HG03354 (cell line): ENCODE data around the gene NCOA4.
"Not testable (repeated sequence)": the region's sequence is repeated elsewhere in the genome, so short reads cannot be mapped to it uniquely, and the experiment has no call there.

Source experiments
- ATAC-seq: cut with Tn5 transposase; IDR thresholded peaks from one replicate; pipeline ENCODE4 v1.9.1; 2021; ENCODE audit warnings: mild to moderate bottlenecking; ENCODE audit not compliant: unreplicated experiment, poor library complexity, severe bottlenecking

The NCOA4 gene

DNA sequence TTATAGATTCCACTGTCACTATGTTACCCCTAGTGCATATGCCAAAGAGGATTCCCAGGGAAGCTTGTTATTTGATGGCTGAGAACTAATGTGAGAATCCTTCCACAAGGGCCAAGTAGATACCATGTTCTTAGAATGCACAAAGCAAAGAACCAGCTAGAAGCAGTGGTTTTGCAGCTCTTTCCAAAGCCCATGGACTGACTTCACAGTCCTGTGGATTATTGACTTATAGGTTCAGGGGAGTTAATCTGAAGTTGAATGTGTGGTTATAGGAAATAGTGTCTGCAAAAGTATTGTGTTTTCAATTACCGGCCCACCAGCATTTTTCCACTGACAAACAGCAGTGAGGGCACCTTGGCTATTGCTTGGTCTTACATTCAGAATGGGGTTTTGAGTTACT, 29.9 kb downstream of the NCOA4 start:
- no peak for ATAC-seq

DNA sequence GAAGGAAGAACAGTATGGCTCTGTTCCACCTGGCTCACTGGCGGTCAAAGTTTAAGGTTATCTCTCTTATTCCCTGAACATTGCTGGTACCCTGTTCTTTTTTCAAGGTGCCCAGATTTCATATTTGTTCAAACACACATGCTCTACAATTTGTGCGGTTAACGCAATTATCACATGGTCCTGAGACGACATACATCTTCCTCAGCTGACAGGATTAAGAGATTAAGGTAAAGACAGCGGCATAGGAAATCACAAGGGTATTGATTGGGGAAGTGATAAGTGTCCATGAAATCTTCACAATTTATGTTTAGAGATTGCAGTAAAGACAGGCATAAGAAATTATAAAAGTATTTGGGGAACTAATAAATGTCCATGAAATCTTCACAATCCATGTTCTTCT, 30.5 kb downstream of the NCOA4 start:
- not testable (repeated sequence) for ATAC-seq

DNA sequence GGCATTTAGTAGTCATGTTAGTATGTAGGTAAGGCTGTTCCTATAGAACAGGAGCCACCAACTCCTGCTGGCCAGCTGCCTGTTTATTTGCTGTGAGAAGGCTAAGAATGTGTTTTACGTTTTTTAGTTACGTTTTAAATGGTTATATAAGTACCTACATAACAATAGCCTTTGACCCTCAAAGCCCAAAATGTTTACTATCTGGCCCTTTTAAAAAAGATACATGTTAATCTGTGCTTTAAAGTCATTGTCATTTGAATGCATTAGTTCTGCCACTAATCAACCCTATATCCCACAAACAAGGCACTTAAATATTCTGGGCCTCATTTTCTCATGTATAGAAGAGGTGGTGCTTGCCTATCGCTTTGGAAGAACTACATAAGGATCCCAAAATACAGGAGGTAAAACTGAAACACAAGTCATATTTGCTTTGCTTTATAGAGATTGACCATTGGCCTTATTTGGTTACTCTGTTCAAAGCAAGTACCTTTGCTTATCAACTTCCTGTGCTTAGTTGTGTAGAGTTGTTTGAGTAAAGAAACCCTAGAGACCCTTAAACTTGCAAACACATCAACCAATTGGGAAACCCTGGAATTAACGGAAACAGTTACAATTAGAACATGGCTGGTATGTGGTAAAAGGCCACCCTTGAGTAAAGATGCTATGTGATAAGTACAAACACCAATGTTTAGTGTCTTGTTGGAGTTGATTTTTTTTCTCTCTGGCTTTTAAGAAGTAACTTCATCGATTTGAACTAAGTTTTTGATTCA, 32.2 kb downstream of the NCOA4 start:
- no peak for ATAC-seq

DNA sequence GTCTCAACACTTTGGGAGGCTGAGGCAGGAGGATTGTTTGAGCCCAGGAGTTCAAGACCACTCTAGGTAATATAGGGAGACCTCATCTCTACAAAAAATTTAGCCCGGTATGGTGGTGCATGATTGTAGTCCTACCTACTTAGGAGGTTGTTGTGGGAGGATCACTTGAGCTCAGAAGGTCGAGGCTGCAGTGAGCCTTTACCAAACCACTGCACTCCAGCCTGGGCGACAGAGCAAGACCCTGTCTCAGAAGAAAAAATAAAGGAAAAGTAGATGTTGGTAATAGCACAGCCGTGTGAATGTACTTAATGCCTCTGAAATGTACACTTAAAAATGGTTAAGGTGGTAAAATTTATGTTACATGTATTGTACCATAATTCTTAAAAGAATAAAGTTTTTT, 32.9 kb downstream of the NCOA4 start:
- ATAC-seq: no peak

DNA sequence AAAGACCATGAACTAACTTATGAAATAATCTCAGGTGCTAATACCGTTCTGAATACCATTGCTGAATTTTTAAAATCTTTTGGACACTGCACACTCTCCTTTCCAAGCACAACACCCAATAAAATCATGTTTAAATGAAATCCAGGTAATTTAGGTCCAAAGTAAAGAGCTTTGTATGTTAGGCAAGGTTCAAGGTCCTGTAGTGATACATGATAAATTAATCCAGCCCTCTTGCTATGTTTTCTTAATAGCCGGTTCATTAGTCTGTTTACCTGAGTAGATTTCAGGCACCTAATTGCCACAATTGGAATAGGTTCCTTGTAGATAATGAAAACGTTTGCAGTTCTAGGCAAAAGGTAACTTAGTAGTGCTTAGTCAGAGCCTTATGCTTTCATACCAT, 44.8 kb downstream of the NCOA4 start:
- not testable (repeated sequence) for ATAC-seq

DNA sequence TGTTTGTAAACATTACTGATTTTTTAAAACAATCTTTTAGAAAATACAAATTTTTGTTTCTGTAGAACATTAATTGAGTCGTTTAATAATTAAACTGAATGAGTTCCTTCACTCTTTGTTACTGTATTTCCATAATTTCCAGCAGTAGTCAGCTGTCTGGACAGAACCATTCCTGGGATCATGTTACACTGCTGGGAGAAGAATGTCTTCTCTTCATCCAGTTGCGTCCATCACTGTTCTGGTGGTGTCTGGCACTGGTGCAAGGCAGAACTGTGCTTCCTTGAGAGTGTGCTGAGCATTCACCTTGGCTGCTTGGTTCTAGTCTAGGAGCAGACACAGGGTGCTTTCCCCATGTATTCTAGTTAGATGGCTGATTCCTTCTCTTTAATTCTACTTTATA, 46.0 kb downstream of the NCOA4 start:
- not testable (repeated sequence) for ATAC-seq

DNA sequence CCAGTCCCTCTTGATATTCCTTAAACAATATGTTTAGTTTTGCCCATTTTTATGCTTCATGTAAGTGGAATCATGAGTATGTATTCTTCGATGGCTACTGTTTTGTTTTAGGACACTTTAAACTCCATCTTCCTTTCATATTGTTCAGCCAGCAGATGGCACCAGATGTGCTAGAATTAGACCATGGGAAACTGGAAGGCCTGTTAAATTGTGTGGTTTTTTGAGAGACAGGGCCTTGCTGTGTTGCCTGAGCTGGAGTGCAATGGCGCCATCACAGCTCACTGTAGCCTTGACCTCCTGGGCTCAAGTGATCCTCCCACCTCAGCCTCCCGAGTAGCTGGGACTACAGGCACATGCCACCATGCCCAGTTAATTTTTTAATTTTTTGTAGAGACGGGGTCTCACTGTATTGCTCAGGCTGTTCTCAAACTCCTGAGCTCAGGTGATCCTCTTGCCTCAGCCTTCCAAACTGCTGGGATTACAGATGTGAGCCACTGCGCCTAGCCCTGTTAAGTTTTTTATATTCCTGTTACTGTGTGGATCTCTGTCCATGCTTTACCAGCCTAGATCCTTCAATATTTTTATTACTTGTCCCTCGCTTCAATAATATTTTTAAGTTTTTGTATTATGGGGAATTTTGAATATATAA, 46.8 kb downstream of the NCOA4 start:
- peak; percentile 67 for ATAC-seq

DNA sequence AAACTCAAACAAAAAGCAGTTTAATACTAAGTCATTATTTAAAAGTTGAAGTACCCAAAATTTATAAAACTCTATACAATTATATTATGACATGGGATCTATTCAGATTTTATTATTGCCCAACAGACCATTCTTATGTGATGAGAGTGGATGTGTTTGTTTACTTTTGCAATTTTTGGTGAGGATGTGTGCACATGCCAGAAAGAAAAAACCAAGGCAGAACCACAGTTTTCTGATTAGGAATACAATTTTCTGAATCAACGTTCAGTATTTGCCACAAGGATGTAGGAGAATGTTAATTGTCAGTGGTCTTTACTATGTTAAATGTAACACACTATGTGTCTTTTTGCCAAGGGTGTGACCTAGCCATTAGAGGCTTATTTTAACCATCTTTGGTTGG, 49.1 kb downstream of the NCOA4 start:
- ATAC-seq: not testable (repeated sequence)

DNA sequence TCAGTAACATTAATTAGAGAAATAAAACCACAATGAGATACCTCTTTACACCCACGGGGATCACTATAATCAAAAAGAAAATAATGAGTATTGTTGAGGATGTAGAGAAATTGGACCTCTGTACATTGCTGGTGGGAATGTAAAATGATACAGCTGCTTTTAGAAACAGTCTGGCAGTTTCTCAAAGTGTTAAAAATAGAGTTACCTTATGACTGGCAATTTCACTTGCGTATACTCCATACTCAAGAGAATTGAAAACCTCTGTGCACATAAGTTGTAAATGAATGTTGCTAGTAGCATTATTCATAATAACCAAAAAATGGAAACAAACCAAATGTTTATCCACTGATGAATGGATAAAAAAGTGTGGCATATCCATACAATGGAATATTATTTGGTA, 51.9 kb downstream of the NCOA4 start:
- peak; percentile 79 for ATAC-seq

DNA sequence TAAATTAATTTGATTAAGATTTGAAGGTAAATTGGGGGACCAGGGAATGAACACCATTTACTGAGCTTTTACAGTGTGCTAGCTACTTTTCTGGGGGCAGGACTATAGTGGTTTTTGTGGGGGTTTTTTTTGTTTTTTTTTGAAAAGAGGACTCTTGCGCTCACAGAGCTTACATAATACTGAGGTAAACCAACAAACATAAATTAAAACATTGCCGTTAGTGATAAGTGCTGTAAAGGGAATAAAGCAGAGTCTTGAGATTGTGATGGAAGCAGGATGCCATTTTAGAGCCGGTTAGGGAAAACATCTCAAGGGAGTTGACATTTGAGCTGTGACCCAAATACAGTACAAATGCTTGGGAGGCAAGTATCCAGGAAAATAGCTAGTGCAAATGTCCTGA, 56.4 kb downstream of the NCOA4 start:
- ATAC-seq: not testable (repeated sequence)

DNA sequence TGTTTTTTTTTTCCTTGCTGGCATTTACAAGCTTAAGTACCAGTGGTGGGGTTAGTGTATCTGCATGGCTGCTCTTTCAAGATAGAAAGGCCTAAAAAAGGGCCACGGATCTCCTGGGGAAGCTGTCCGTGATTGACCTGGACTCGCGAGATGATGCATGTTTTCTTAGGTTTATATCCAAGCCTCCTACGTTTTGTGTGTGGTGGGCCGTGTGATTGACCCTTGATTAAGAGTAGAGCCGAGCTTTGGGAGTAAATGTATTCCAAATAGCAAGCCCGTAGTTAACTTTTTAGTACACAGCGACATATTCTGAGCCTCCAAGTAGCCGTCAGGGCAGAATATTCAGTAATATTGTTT, 57.6 kb downstream of the NCOA4 start:
- peak; percentile 32 for ATAC-seq

DNA sequence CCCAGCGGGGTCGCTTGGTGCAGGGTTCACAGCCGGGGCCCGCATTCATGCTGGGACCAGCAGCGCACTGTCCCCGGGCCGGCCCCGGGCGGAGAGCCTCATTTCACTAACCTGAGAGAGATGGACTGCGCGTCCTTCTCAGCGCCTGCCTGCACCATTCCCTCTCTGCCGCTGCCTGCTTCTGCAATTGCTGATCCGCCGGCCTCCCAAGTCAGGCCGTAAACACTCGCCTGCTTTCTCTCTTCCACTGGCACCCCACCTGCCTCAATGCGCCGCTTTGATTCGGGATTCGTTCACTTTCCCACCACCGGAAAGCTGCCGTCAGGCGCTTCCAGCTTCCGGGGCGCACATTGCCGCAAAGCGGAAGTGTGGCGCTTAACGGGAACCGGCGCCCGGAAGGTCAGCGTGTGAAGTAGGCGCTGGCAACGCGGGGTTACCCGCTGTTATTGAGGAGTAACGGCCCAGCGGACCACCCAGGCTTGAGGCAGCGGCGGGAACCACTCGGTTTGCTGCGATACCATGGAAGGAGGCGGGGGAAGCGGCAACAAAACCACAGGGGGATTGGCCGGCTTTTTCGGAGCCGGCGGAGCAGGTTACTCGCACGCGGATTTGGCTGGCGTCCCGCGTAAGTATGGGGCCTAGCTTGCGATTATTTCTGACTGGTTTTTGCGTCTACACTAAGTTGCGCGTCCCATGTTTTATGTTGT, 58.2 kb downstream of the NCOA4 start, which contains the start of gene TIMM23:
Gene TIMM23, plus strand, starts transcription at position 384 of the 707 bp plus-strand sequence. Its CDS starts 136 bp downstream, at position 520.
- peak; percentile 76 for ATAC-seq

DNA sequence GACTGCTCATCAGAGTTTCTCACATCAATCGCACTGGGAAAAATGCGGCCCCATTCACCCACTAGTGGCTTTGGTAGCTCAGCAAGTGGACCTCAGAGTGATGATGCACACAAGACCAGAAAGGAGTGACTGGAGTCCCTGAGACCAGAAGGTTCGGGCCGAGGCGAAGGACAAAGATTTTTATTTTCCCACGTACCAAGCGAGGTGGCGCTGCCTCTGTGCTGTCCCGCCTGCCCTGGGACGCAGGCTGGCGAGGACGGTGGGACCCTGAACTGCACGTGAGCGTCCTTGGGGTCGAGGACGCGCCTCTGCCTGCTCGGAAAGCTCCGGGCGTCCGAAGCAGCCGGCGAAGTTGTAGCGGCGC, 58.7 kb downstream of the NCOA4 start:
- peak; percentile 59 for ATAC-seq

DNA sequence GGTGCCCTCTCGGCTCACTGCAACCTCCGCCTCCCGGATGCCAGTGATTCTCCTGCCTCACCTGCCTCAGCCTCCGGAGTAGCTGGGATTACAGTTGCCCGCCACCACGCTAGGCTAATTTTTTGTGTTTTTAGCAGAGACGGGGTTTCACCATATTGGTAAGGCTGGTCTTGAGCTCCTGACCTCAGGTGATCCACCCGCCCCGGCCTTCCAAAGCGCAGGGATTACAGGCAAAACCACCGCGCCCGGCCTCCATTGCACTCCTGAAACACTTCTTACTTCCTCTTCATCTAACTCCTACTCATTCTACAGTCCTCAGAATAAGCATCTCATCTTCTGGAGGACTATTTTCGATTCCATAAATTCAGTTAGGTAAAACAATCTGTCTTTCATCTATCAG, 59.4 kb downstream of the NCOA4 start:
- ATAC-seq: not testable (repeated sequence)

DNA sequence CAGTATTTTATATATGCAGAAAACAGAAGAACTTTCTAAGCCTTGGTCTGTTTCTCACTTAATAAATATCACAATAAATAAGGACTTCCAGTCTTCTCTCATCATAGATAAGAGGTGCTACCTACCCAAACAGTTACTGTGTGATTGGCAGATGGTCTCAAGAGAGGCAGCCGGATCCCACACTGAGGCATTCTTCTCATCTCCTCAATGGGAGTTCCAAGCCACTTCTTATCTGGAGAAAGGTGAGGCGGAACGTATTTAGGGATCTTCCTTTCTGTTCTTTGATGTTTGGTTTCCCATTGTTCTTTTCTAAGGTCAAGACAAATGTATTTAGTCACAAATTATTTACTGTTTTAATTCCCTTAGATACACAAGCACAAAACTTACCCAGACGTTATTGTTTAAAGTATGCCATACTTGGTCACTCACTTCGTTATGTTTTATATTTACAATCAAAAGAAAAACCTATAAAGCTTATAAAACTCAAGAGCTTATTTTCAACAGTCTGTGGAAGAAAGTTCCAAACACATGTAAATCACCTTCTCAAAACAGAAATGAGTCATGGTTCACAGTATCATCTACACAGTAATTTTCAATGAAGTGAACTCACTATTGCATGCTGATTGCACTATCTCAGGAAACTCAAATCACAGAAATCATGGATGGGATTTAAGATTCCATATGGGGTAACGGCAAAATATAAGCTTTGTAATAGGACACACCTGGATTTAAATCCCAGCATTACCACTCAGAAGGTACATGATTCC, 67.6 kb downstream of the NCOA4 start:
- not testable (repeated sequence) for ATAC-seq

DNA sequence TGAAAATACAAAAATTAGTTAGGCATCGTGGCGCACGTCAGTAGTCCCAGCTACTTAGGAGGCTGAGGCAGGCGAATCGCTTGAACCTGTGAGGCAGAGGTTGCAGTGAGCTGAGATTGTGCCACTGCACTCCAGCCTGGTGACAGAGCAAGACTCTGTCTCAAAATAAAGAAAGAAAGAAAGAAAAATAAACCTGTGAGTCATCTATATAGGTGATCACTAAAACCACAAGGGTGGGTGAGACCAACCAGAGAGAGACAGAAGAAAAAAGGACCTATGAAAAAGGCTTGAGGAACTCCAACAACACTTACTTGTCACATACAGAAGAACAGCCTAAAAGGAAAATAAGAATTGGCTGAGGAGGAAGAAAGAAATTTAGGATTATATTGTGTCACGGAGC, 72.5 kb downstream of the NCOA4 start:
- not testable (repeated sequence) for ATAC-seq

DNA sequence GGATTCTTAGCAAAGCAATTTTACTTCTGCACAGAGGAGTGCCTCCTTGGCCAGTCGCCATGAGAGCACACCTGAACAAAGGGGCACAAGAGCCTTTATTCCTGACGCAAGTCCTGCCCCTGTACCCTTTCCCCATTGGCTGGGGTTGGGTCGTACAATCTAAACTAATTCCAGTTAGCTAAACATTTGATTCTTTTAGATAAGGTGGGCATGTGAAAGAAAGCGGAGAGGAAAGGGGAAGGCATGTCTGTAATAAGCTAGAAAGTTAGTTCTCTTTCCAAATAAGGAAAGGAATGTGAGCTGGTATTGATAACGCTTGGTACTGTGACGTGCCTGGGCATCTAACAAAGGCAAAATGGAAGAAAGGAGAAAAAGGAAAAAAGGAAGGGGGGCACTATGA, 73.8 kb downstream of the NCOA4 start:
- not testable (repeated sequence) for ATAC-seq
